ENCODE results near the gene GPX5. TPM values are rescaled to one million over a fixed set of nuclear protein-coding genes. Genes with fewer than 3 reads are reported as not detected.
"Not testable (repeated sequence)": the region's sequence is repeated elsewhere in the genome, so short reads cannot be mapped to it uniquely, and the experiment has no call there.

Gene GPX5
- total and polyA plus RNA-seq, 2 experiments from 2014 or later, result not detected

DNA sequence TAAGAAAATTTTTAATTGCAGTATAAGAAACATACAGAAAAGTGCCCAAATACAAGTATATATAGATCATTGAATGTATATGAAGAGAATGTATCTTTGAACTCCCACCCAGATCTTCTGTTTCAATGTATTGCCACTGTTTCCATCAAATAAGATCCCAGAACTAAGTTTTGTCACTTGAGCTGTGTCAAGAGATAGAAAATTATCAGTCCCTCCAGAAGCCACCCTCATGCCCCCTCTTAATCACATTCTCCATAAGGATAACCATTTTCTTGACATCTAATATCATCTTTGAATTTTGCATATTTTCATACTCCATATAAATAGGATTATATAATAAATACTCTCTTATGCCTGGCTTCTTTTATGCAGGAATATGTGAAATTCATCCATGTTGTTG lies 20.3 kb downstream of the GPX5 start (continued):
- TF ChIP-seq EZH2phosphoT487 (IDR thresholded peaks at IDR 0.05; ENCODE audit: unreplicated experiment), result no peak
- TF ChIP-seq, protein P1, sequence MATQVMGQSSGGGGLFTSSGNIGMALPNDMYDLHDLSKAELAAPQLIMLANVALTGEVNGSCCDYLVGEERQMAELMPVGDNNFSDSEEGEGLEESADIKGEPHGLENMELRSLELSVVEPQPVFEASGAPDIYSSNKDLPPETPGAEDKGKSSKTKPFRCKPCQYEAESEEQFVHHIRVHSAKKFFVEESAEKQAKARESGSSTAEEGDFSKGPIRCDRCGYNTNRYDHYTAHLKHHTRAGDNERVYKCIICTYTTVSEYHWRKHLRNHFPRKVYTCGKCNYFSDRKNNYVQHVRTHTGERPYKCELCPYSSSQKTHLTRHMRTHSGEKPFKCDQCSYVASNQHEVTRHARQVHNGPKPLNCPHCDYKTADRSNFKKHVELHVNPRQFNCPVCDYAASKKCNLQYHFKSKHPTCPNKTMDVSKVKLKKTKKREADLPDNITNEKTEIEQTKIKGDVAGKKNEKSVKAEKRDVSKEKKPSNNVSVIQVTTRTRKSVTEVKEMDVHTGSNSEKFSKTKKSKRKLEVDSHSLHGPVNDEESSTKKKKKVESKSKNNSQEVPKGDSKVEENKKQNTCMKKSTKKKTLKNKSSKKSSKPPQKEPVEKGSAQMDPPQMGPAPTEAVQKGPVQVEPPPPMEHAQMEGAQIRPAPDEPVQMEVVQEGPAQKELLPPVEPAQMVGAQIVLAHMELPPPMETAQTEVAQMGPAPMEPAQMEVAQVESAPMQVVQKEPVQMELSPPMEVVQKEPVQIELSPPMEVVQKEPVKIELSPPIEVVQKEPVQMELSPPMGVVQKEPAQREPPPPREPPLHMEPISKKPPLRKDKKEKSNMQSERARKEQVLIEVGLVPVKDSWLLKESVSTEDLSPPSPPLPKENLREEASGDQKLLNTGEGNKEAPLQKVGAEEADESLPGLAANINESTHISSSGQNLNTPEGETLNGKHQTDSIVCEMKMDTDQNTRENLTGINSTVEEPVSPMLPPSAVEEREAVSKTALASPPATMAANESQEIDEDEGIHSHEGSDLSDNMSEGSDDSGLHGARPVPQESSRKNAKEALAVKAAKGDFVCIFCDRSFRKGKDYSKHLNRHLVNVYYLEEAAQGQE (IDR thresholded peaks at IDR 0.05; ENCODE audit: unreplicated experiment), result no peak
- no peak for TF ChIP-seq STAT1 (IDR thresholded peaks at IDR 0.05; ENCODE audit: unreplicated experiment)
- TF ChIP-seq ZNF114 (CRISPR knock-in tag; IDR thresholded peaks at IDR 0.05), result no peak
- no peak for TF ChIP-seq JUNB (IDR thresholded peaks at IDR 0.05; ENCODE audit: unreplicated experiment)
- TF ChIP-seq, protein P2, sequence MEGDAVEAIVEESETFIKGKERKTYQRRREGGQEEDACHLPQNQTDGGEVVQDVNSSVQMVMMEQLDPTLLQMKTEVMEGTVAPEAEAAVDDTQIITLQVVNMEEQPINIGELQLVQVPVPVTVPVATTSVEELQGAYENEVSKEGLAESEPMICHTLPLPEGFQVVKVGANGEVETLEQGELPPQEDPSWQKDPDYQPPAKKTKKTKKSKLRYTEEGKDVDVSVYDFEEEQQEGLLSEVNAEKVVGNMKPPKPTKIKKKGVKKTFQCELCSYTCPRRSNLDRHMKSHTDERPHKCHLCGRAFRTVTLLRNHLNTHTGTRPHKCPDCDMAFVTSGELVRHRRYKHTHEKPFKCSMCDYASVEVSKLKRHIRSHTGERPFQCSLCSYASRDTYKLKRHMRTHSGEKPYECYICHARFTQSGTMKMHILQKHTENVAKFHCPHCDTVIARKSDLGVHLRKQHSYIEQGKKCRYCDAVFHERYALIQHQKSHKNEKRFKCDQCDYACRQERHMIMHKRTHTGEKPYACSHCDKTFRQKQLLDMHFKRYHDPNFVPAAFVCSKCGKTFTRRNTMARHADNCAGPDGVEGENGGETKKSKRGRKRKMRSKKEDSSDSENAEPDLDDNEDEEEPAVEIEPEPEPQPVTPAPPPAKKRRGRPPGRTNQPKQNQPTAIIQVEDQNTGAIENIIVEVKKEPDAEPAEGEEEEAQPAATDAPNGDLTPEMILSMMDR (conservative IDR thresholded peaks at IDR 0.05; ENCODE audit: low read depth in 2 of 2), result no peak
- TF ChIP-seq CREB1 (CRISPR knock-in tag; IDR thresholded peaks at IDR 0.05; ENCODE audit: low read depth), result no peak

DNA sequence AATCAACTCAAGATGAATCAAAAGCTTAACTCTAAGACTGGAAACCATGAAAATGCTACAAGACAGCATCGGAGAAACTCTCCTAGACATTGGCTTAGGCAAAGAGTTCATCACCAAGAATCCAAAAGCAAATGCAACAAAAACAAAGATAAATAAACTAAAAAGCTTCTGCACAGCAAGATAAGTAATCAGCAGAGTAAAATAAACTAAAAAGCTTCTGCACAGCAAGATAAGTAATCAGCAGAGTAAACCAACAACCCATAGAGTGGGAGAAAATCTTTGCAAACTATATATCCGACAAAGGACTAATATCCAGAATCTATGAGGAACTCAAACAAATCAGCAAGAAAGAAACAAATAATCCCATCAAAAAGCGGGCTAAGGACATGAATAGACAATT lies 21.3 kb downstream of the GPX5 start:
- ATAC-seq; H3K27ac Mint-ChIP-seq; H3K36me3 ChIP-seq (ENCODE audit: insufficient read depth); H3K36me3 Mint-ChIP-seq (ENCODE audit: low read depth); H2AFZ ChIP-seq; H3K4me3 ChIP-seq; DNase-seq (ENCODE audit: low spot score); H3K9me3 Mint-ChIP-seq; H3K9me2 ChIP-seq (ENCODE audit: insufficient read depth); H3K79me2 ChIP-seq (replicated peaks; ENCODE audit: insufficient read depth); H3K27ac ChIP-seq (ENCODE audit: low read depth); H3K4me1 Mint-ChIP-seq; H3K4me2 ChIP-seq; H3K4me1 ChIP-seq (ENCODE audit: insufficient read depth); H4K20me1 ChIP-seq (replicated peaks; ENCODE audit: insufficient read depth); H3F3A ChIP-seq (replicated peaks; ENCODE audit: low read depth); H3K4me3 Mint-ChIP-seq: not testable (repeated sequence)
- H3K27me3 Mint-ChIP-seq (ENCODE audit: insufficient read depth, low read depth, poor library complexity), result peaks cover 15% of the 10 kb centered on the region
- H3K27me3 ChIP-seq (ENCODE audit: insufficient read depth), result peaks cover 18% of the 10 kb centered on the region

DNA sequence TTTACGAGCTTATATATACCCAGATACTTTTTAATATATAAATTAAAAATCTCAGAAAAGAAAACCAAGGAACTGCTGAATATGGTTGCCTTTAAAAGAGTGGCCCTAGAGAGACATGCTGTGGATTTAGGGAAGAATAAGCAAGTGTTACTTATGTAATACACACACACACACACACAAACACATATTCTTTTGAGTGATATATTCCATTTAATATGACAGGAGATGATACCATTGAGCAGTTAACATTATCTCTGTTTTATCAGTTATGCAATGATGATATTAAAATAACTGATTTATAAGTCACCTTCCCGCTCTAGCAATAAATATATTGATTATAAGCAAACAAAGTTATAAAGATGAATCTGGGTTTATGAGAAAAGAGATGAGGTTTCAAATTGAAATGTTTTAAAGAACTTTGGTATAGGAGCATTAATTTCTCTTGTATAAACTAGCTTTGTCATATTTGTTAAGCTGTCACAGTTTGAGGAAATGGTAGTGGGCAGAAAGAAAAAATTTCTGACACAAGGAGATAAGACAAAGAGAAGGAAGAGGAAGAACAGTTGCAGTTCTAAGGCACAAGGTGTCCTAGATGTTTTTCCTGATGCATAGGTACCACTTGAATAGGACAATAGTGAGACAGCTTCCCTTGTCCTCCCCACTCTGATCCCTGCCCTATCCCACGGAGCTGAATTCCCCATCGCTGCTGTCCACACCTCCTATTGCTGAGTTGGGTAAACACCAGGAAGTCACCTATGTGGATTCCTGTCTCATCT lies 26.4 kb downstream of the GPX5 start:
- ATAC-seq, result no peak
- H3K4me3 Mint-ChIP-seq, result no peak overlapping the region
- no peak overlapping the region for H3K27ac Mint-ChIP-seq
- Histone ChIP-seq H3K27me3 (ENCODE audit: insufficient read depth) (peaks cover 56% of the 10 kb centered on the region), H3K4me3 (no peak overlapping the region), H3K4me2 (no peak overlapping the region), H4K20me1 (replicated peaks; ENCODE audit: insufficient read depth) (no peaks in the 10 kb centered on the region), H3K79me2 (replicated peaks; ENCODE audit: insufficient read depth) (no peaks in the 10 kb centered on the region), H3K36me3 (ENCODE audit: insufficient read depth) (no peaks in the 10 kb centered on the region), H3F3A (replicated peaks; ENCODE audit: low read depth) (0 out of 2 replicates have a peak, but pooled peaks cover 2% of the 10 kb centered on the region), H3K27ac (ENCODE audit: low read depth) (no peak overlapping the region), H3K4me1 (ENCODE audit: insufficient read depth) (peaks cover 2% of the 10 kb centered on the region), H2AFZ (no peak overlapping the region), H3K9me2 (ENCODE audit: insufficient read depth) (no peaks in the 10 kb centered on the region)
- no peaks in the 10 kb centered on the region for H3K9me3 Mint-ChIP-seq
- H3K36me3 Mint-ChIP-seq (ENCODE audit: low read depth), result no peaks in the 10 kb centered on the region
- peaks cover 11% of the 10 kb centered on the region; the same call in 2 of the 3 replicates for H3K4me1 Mint-ChIP-seq
- DNase-seq (ENCODE audit: low spot score), result no peak
- H3K27me3 Mint-ChIP-seq (ENCODE audit: insufficient read depth, low read depth, poor library complexity), result peaks cover 8% of the 10 kb centered on the region
- no peak for TF ChIP-seq JUNB (IDR thresholded peaks at IDR 0.05; ENCODE audit: unreplicated experiment)
- no peak for TF ChIP-seq ZNF331 (CRISPR knock-in tag; IDR thresholded peaks at IDR 0.05; ENCODE audit: low read depth)
- no peak for TF ChIP-seq EZH2 (IDR thresholded peaks at IDR 0.05; ENCODE audit: low read depth, unreplicated experiment)
- TF ChIP-seq, protein P3, sequence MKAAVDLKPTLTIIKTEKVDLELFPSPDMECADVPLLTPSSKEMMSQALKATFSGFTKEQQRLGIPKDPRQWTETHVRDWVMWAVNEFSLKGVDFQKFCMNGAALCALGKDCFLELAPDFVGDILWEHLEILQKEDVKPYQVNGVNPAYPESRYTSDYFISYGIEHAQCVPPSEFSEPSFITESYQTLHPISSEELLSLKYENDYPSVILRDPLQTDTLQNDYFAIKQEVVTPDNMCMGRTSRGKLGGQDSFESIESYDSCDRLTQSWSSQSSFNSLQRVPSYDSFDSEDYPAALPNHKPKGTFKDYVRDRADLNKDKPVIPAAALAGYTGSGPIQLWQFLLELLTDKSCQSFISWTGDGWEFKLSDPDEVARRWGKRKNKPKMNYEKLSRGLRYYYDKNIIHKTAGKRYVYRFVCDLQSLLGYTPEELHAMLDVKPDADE (IDR thresholded peaks at IDR 0.05), result no peak
- TF ChIP-seq CREB1 (CRISPR knock-in tag; IDR thresholded peaks at IDR 0.05; ENCODE audit: low read depth), result no peak

Measured in GM23338 (cell line).